Testis (tissue), 2 donors: ENCODE measurements around the gene AVPR1A.

Source experiments
- CTCF ChIP-seq, 3 experiments: fragments of 450-650 bp in 2 of 3; fragments of 200-600 bp in 1 of 3; sonication (generic) in 1 of 3; IDR thresholded peaks; one replicate each; pipeline ENCODE4 v1.5.1; 2016 to 2019; ENCODE audit warnings: antibody characterized with exemption in 3 of 3, mild to moderate bottlenecking in 2 of 3, moderate library complexity in 1 of 3
- POLR2A ChIP-seq: fragments of 450-650 bp; IDR thresholded peaks from one replicate; pipeline ENCODE4 v1.6.1; 2017; ENCODE audit warnings: antibody characterized with exemption, mild to moderate bottlenecking, moderate library complexity

- TF ChIP-seq CTCF (IDR thresholded peaks at IDR 0.05): no peak
- TF ChIP-seq POLR2A: no peak
Measured at GRCh38 chr12:63163541-63163940, 12.5 kb upstream of the AVPR1A start.
